LNCAP (cell line): ENCODE data around the gene CCSER1.

Experiments
- TF ChIP-seq, protein P1 (sequence below): fragments of 450-650 bp; IDR thresholded peaks from 2 replicates; pipeline ENCODE4 v1.5.1; 2017; ENCODE audit warnings: mild to moderate bottlenecking

CCSER1 gene

DNA sequence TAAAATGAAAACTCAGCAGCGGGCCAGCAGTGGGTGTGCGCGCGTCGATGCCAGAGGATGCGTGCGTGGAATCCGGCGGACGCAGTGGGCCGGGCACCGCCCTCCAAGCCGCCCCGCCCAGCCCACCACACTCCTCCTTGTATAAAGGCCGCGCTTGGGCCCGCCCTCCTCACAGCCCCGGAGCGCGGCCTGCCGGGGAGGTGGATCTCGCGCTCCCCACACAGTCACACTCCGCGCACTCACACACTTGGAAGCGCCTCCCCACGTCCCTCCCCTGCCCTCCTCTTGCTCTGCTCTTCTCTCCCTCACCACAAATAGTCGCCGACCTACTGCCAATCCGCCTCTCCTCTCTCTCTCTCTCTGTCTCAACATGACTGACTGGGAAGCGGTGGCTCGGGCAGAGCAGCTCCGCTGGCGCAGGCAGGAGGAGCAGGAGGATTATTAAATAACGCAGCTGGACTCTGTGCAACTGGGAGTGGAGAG is at the start of gene CCSER1:
Gene CCSER1 (plus strand): TSS at position 172 of the 483 bp plus-strand sequence.
- TF ChIP-seq, protein P1, sequence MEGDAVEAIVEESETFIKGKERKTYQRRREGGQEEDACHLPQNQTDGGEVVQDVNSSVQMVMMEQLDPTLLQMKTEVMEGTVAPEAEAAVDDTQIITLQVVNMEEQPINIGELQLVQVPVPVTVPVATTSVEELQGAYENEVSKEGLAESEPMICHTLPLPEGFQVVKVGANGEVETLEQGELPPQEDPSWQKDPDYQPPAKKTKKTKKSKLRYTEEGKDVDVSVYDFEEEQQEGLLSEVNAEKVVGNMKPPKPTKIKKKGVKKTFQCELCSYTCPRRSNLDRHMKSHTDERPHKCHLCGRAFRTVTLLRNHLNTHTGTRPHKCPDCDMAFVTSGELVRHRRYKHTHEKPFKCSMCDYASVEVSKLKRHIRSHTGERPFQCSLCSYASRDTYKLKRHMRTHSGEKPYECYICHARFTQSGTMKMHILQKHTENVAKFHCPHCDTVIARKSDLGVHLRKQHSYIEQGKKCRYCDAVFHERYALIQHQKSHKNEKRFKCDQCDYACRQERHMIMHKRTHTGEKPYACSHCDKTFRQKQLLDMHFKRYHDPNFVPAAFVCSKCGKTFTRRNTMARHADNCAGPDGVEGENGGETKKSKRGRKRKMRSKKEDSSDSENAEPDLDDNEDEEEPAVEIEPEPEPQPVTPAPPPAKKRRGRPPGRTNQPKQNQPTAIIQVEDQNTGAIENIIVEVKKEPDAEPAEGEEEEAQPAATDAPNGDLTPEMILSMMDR: no peak

DNA sequence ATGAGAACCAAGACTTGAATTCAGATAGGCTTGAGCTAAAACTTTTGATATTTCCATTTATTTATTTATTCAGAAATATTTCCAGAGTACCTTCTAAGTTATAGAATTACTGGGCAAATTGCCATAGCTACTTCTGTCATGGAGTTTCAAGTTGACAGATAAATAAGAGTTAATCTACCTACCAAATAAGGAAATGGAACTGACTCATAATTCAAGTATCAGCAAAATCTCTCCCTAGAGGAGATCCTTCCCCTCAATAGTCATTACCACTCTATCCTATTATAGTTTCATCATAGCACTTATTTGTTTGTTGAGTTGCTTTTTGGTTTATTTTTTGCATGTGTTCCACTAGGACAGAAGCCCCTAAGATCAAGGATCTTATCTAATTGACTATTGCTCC is 48.8 kb upstream of the CCSER1 start:
- TF ChIP-seq, protein P1: no peak

DNA sequence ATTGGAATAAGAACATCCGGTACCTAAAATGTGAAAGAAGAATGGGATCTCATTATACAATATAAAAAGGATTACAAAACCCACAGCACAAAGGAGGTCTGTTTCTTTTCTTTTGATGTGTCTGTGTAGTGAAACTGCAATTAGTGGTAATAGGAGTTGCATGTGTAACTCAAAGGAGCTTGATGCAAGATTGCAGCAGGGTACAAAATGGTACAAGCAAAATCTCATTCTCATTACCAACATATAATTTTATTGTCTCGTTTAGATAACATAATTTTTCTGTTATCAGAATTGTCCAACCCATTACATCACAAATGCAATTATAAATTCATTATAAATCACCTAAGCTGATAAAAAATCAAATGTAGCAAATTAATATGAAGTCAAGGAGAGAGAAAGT is 47.1 kb upstream of the CCSER1 start:
- TF ChIP-seq, protein P1: no peak

DNA sequence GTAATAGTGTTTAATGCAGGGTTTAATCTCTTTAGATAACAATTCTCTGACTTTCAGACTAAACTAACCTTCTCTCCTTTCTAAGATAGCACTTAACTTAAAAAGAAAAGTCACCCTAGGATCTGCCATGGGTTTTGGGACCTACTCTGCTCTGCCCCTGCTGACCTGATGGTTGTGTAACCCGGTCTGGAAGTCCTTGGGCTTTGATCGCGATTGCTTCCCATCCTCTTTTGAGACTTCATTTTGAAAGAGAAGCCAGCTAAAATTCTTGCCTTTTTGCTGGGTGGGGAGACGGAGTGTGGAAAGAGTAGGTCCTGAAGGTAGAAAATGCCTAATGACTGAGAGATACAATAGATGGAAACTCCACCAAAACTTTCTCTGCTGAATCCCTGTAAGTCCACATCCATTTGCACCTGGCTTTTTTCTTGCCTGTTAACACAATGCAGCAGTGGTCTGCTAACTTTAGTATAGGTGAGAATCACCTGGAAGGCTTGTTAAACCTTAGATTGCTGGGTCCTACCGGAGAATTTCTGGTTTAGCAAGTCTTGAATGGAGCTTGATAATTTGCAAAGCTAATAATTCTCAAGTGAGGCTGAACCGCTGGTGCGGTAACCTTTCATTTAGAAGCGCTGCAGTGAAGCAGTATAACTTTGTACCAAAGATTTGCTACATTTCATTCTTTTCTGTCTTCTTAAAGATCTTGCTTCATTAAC is 45.6 kb upstream of the CCSER1 start:
- TF ChIP-seq, protein P1: no peak

DNA sequence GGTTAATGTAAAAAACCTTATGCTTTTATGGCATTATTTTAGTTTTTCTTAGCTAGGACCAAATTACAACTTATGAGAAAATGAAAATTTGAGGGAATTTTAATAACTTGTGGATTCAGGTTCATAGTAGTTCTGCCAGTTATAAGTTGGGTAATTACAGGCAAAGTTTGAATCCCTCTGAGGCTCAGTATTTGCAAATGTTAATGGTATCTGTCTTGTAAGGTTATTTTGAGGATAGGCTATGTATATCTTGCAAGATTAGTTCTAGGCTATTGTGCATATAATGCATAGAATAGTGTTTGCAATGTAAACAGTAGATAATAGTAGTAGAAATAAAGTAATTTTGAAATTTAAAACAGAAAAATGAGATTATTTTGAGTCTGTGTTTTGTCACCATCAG is 44.7 kb upstream of the CCSER1 start:
- TF ChIP-seq, protein P1: no peak

DNA sequence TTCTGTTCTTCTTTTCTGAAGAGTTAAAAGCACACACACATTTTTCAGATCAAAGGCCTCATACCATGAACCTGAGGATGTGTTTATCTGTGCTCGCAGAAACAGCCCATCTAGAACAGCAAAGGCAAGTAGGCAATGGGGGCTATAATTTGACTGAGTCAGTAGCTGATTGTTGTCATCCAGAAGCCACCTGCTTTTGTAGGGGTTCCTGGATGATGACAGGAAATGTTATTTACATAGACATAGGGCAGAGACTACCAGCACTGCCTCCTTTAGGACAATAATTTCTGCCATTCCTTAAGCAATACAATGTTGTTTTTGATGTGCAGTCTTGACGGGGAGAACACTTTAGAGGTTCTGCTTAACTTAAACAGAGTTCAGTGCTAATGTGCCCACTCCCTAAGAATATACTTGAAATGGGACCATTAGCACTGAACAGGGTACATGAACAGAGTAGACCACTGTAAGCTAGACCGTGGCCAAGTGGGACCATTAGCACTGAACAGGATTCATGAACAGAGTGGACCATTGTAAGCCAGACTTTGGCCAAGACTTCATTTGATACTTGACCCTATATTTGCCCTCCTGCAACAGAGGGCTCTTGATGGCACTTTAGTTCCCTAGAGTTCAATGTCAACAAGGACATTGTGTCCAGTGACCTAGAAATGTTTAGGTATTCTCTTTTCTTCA is 42.8 kb upstream of the CCSER1 start:
- TF ChIP-seq, protein P1: no peak

DNA sequence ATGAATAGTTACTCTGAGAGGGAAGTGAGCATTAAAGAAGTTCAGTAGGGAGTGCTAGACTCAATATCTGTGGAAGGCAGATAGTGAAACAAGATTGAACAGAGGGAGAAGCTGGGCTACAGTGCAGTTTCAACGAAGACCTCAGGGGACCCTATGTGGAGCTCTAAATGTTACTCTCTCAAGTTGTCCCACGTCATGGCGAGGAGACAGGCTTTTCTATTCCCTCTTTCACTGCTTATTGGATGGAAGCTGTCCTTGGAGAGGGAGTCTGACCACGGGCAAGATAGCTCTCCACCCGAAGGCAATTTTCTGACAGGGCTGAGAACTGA is 42.3 kb upstream of the CCSER1 start:
- TF ChIP-seq, protein P1: no peak
